Measurements from ENCODE around the gene IGFBP5.

IGFBP5 gene

GRCh38 chr2:216636551-216637450, 58.5 kb downstream of the IGFBP5 start:
- no peak for DNase-seq

- no peak for DNase-seq
These were observed 59.4 kb downstream of the IGFBP5 start for GRCh38 chr2:216635701-216636550.

DNA sequence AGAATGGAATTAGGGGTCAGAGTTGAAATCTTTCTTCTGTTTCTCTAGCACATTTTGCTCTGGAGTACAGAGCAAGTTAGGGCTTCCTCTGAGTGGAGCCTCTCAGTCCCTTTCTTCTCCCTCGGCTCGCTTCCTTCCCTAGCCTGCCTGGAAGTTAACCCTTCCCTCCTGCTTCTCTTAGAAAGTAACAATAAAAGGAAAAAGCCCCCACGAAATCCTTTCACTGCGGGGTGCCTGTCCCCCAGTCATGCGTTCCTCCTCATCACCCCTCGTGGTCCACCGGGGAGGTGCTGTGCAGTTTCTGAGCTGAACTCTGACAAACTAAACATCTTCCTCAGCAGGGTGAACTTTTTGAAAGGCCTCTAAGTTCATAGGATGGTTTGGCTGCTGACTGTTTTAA, 60.2 kb downstream of the IGFBP5 start:
- no peak for DNase-seq

GRCh38 chr2:216634370-216635148, 60.8 kb downstream of the IGFBP5 start:
- DNase-seq: no peak

GRCh38 chr2:216633616-216634369, 61.6 kb downstream of the IGFBP5 start:
- DNase-seq: no peak

DNA sequence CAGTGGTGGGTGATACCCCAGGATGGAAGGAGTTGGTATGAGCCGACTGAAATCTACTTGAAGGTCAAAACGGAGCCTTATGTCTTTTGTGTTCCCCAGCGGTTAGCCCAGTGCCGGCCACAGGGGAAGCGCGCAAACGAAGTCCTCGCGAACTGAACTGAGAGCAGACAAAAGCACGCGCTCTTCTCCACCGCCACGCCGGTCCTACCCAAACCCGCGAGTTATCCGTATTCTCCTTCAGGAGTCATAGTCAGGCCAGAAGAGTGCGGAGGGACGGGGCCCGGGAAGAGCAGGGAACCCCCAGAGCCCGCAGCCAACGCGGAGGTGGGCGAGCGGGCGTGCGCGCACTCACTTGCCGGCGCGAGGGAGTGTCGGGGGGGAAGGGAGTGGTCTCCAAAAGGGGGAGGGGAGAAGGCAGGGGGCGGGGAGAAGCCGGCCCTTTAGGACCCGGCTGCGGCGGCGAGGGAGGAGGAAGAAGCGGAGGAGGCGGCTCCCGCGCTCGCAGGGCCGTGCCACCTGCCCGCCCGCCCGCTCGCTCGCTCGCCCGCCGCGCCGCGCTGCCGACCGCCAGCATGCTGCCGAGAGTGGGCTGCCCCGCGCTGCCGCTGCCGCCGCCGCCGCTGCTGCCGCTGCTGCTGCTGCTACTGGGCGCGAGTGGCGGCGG, 62.3 kb downstream of the IGFBP5 start, which contains the start of gene IGFBP2:
TSS of gene IGFBP2 (plus strand) at position 469 of the 664 bp plus-strand sequence. CDS start at position 573, 104 bp downstream.
- no peak for DNase-seq

- DNase-seq: no peak
These were observed 62.9 kb downstream of the IGFBP5 start for GRCh38 chr2:216632346-216632951.

DNA sequence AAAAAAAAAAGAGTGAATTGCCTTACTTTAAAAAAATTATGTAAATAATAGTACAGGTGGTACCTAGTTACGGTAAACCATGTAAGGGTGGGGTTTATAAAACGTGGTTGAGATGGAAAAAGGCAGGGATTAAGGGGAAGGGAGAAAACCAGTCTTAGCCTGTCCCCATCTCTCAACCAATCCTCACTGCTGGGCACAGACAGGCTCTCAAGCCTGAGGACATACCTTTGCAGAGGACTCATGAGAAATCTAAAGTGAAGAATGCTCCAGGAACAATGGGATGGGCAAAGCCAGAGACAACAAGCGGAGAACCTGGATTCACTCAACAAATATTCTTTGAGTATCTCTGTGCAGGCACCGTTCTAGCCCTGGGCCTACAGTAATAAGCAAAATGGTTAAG, 65.6 kb downstream of the IGFBP5 start:
- DNase-seq: no peak

DNA sequence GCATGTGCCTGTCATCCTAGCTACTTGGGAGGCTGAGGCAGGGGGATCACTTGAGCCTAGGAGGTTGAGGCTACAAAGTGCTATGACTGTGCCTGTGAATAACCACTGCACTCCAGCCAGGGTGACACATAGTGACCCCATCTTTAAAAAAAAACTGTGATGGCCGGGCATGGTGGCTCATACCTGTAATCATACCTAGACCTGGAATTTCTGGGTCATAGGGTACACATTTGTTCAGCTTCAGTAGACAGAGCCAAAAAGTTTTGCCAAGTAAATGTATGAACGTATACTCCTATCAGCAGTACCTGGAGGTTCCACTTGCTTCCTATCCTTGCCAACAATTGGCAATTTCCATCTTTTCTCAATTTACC, 68.5 kb downstream of the IGFBP5 start:
- DNase-seq: no peak

DNA sequence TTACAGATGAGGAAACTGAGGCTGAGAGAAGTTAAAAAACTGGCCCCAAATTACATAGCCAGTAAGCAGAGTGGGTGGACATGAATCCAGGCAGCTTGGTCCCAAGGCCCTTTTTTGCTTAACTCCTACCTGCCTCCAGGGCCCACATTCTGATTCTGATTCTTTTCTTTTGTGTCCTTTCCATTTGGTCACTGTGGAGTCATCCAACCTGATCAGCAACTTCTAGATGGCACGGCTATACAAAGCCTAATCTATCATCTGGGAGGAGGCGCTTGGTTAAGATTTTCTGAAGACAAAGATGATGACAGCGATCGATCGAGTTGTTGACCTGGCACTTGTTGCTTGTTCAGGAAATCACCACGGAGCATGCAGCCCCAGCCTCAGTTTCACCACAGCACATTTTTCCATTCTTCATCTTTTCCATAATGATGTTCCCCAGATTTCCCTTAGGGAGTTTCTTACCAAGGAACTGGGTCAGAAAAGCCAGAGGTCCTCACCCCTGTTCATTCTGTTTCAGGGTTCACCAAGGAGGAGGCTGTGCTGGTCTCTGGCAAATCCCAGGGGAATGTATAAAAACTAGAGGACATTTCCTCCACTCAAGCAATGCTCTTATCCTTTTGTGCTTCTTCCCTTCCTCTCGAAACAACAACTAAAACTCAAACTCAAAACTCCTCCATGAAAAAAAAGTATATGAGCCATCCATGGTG, 69.0 kb downstream of the IGFBP5 start:
- no peak for DNase-seq

DNA sequence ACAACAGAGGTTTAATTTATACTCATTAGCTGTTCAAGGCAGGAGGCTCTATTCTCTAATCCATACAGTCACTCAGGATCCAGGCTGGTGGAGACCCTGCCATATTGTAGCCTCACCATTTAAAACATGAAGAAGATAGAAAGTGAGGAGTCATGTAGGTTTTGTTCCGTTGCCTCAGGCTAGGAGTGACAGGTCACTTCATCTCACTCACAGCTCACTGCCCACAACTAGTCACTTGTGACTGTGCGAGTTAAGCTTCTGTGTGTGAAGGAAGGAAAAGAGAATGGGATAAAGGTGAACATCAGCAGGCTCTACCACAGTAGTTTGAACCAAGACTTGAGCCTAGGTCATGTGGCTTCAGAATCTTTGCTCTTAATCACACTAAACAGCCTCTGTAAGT, 71.1 kb downstream of the IGFBP5 start:
- DNase-seq: no peak

- no peak for DNase-seq
These were observed 72.8 kb downstream of the IGFBP5 start for GRCh38 chr2:216622526-216622925.
